ENCODE measurements around the gene YTHDF1.

Gene YTHDF1

GRCh38 chr20:63206878-63207277, 9.1 kb downstream of the YTHDF1 start:
- DNase-seq: no peak

- no peak for DNase-seq
These were observed 10.0 kb downstream of the YTHDF1 start for GRCh38 chr20:63205896-63206295.

GRCh38 chr20:63204362-63204761, 11.6 kb downstream of the YTHDF1 start:
- DNase-seq: no peak

- DNase-seq: no peak
These were observed 13.0 kb downstream of the YTHDF1 start for GRCh38 chr20:63202811-63203526.

- no peak for DNase-seq
These were observed 13.9 kb downstream of the YTHDF1 start for GRCh38 chr20:63202021-63202420.

GRCh38 chr20:63198606-63199005, 17.3 kb downstream of the YTHDF1 start:
- DNase-seq: no peak

- DNase-seq: no peak
These were observed 19.0 kb downstream of the YTHDF1 start for GRCh38 chr20:63196768-63197470.

GRCh38 chr20:63194797-63195173, 21.1 kb downstream of the YTHDF1 start:
- no peak for DNase-seq

GRCh38 chr20:63194007-63194796, 21.7 kb downstream of the YTHDF1 start:
- DNase-seq: no peak

GRCh38 chr20:63192721-63193120, 23.2 kb downstream of the YTHDF1 start:
- DNase-seq: no peak

- no peak for DNase-seq
These were observed 24.5 kb downstream of the YTHDF1 start for GRCh38 chr20:63191400-63191799.

GRCh38 chr20:63190828-63191227, 25.1 kb downstream of the YTHDF1 start:
- no peak for DNase-seq

GRCh38 chr20:63189846-63190559, 25.9 kb downstream of the YTHDF1 start:
- no peak for DNase-seq

- no peak for DNase-seq
These were observed 26.6 kb downstream of the YTHDF1 start for GRCh38 chr20:63189322-63189642.

- DNase-seq: no peak
These were observed 27.1 kb downstream of the YTHDF1 start for GRCh38 chr20:63188641-63189321.

- no peak for DNase-seq
These were observed 27.8 kb downstream of the YTHDF1 start for GRCh38 chr20:63188159-63188442.

GRCh38 chr20:63187338-63188158, 28.4 kb downstream of the YTHDF1 start:
- DNase-seq: no peak

- DNase-seq: no peak
These were observed 29.2 kb downstream of the YTHDF1 start for GRCh38 chr20:63186528-63187316.

GRCh38 chr20:63186084-63186483, 29.8 kb downstream of the YTHDF1 start:
- DNase-seq: no peak

GRCh38 chr20:63185215-63185796, 30.6 kb downstream of the YTHDF1 start:
- DNase-seq: no peak
